PFSK-1 (cell line): Measurements from ENCODE around the gene ADGRG2.

Source experiments
- POLR2AphosphoS5 ChIP-seq: IDR thresholded peaks from 2 replicates; pipeline ENCODE4 v1.6.1; 2012; ENCODE audit warnings: low read depth, mild to moderate bottlenecking, control low read depth, low read length, moderate library complexity
- SIN3A ChIP-seq: IDR thresholded peaks from 2 replicates; pipeline ENCODE4 v1.6.1; 2012; ENCODE audit warnings: mild to moderate bottlenecking, low read length, moderate library complexity, borderline replicate concordance; ENCODE audit not compliant: insufficient read depth
- TF ChIP-seq, protein P1 (sequence below), 2 experiments: IDR thresholded peaks; 2 replicates each; pipeline versions ENCODE4 v1.6.1 to v1.8.0; 2011 to 2012; ENCODE audit warnings: low read depth in 2 of 2, low read length in 2 of 2, control low read depth in 1 of 2, inconsistent platforms in 1 of 2, mild to moderate bottlenecking in 1 of 2, moderate library complexity in 1 of 2; ENCODE audit not compliant: insufficient read depth in 1 of 2

DNA sequence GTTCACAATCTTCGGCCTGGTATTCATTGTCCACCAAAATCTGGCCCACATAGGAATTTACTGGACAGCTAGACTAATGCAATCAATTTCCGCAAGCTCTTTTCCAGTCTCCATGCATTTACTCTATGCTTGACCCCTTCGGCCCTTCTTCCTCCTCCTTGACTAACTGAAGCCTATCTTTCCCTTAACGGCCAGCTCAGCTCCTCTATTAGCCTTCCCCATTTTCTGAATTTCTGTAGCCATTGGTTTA lies 137.2 kb downstream of the ADGRG2 start:
- TF ChIP-seq POLR2AphosphoS5 (no peak), SIN3A (no peak)
- TF ChIP-seq, protein P1, sequence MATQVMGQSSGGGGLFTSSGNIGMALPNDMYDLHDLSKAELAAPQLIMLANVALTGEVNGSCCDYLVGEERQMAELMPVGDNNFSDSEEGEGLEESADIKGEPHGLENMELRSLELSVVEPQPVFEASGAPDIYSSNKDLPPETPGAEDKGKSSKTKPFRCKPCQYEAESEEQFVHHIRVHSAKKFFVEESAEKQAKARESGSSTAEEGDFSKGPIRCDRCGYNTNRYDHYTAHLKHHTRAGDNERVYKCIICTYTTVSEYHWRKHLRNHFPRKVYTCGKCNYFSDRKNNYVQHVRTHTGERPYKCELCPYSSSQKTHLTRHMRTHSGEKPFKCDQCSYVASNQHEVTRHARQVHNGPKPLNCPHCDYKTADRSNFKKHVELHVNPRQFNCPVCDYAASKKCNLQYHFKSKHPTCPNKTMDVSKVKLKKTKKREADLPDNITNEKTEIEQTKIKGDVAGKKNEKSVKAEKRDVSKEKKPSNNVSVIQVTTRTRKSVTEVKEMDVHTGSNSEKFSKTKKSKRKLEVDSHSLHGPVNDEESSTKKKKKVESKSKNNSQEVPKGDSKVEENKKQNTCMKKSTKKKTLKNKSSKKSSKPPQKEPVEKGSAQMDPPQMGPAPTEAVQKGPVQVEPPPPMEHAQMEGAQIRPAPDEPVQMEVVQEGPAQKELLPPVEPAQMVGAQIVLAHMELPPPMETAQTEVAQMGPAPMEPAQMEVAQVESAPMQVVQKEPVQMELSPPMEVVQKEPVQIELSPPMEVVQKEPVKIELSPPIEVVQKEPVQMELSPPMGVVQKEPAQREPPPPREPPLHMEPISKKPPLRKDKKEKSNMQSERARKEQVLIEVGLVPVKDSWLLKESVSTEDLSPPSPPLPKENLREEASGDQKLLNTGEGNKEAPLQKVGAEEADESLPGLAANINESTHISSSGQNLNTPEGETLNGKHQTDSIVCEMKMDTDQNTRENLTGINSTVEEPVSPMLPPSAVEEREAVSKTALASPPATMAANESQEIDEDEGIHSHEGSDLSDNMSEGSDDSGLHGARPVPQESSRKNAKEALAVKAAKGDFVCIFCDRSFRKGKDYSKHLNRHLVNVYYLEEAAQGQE (IDR thresholded peaks at IDR 0.05; ENCODE audit: insufficient read depth in 1 of 2, low read depth in 2 of 2, low read length in 2 of 2), result no peak
